Middle frontal gyrus (tissue), 1 donor: ENCODE measurements around the gene NUP210L.

Source experiments
- DNase-seq: peaks from one replicate; pipeline ENCODE4 v3.0.0-alpha.2; 2015; ENCODE audit warnings: low spot score; ENCODE audit errors: extremely low spot score

Gene NUP210L

DNA sequence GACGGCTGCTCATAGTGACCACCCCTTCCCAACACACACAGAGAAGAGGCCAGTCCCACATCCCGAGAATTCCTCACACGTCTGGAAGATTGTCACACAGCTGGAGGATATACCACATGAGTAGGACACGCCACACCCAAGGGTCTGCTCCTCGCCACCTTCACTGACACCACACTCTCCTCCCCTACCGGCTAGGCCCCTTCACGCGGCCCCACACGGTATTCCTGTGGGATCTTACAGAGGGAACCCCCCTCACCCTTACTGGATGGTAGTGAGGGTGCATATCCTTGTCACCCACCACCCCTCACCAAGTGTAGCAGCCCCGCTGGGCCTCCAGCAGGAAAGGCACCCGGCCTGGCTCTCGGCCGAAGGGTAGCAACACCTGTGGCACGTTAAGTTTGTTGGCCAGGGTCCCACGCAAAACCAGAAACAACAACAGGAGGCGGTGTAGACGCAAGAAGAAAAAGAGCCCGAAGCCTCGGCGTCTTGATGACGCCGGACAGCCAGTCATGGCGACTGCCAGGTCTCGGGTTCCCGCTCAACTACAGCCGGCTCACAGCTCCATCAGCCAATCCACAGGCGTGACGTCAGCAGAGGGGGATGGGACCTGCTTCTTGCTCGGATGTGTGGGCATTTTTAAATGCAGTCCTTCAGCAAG is at the start of gene NUP210L:
Gene NUP210L (minus strand): TSS at position 540 of the 658 bp plus-strand sequence.
- DNase-seq: no peak

- no peak for DNase-seq
These were observed 44.6 kb upstream of the NUP210L start for GRCh38 chr1:154199563-154199879.

GRCh38 chr1:154198756-154199562 is 44.1 kb upstream of the NUP210L start:
- no peak for DNase-seq

- DNase-seq: no peak
These were observed 38.9 kb upstream of the NUP210L start for GRCh38 chr1:154193821-154194220.

- no peak for DNase-seq
These were observed 37.6 kb upstream of the NUP210L start for GRCh38 chr1:154192476-154192875.

DNA sequence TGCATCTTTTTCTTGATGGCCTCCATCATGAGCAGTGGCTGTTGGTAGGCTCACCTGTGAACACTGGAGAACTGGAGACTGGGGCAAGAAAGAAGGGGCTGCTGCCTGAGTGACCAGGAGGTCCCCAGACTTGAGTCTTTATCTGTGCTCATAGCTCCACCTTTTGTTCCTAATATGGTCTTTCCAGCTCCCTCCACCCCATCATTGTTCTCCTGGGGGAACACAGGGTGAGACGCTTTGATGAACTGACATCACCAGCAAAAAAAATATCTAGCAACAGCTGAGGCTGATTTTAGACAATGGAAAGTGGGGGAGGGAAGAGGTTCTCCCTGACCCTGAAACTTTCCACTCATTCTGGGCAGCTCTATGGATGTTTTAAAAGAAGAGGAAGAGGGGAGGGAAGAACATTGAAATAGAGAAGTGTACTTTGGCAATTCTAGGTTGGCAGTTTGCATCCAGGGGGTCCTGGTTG is 37.2 kb upstream of the NUP210L start, which contains the start of gene TPM3:
Gene TPM3 (minus strand): TSS at position 111 of the 472 bp plus-strand sequence. CDS start 82 bp downstream, at position 29.
- DNase-seq: no peak

DNA sequence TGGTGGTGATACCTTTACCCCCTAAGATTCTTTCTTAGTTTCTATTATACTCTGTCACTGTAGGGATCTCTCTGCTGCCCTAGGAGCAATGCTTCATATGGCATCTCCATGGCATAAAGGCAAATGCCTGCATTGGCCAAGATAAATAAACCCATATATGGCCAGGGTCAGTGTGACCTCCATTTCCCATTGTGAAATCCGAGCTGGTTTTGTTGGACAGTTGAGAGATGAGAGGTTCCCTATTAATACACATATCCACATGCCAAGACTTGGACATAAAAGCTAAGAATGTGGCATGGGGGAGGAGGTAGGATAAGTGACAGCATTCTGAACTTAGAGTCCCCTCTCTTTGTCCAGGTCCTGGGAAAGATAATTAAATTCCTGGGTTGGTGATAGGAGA is 35.7 kb upstream of the NUP210L start:
- DNase-seq: no peak

- no peak for DNase-seq
These were observed 32.1 kb upstream of the NUP210L start for GRCh38 chr1:154186852-154187501.

DNA sequence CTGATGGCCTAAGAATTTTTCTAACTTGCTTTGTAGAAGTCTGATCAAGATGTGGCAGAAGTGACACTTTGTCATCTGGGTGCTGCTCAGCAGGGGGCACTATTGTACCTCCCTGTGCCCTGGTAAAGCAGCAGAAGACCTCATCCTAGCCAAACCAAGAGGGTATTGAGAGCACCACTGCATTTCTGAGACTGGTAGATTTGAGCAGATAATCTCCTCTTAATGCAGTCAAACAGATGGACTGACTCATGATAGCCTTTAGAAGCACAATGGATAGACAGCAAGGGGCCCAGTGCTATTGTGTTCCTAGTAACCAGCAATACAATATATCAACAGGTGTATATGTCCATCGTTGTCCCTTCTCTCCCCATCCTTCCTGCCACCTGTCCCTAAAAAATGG is 31.3 kb upstream of the NUP210L start:
- DNase-seq: no peak

GRCh38 chr1:154183046-154183915 is 28.4 kb upstream of the NUP210L start:
- peak; percentile 90 for DNase-seq

GRCh38 chr1:154182344-154183045 is 27.6 kb upstream of the NUP210L start:
- no peak for DNase-seq

GRCh38 chr1:154181944-154182343 is 27.1 kb upstream of the NUP210L start:
- DNase-seq: no peak

DNA sequence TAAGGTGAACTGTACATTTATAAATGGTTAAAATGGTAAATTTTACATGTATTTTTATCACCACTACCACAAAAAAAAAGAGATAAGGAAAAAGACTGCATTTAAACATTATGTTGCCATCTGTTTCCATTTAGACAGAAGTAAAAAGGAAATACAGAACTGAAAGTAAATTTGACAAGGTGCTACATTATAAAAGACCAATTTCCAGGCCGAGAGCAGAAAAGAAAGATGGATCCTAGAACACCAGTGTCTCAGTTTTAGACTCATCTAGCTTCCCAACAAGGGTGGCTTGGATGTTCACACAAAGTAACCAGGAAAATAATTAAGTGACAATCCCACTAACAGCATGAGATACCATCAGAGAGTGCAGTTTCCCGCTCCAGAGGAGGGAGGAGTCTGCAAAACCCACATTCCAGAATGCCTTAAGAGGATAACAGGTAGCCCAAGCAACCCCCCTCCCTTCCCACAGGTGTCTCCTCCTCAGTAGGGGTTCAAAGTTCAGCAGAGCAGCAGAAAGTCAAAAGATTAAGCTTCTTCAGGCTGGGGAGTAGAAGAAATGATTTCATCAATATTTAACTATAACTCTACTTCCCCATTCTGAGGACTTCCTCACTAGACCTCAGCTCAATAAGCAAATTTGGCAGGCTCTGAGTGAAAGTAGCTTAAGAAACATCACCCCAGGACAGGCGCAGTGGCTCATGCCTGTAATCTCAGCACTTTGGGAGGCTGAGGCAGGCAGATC is 25.2 kb upstream of the NUP210L start:
- DNase-seq: no peak

DNA sequence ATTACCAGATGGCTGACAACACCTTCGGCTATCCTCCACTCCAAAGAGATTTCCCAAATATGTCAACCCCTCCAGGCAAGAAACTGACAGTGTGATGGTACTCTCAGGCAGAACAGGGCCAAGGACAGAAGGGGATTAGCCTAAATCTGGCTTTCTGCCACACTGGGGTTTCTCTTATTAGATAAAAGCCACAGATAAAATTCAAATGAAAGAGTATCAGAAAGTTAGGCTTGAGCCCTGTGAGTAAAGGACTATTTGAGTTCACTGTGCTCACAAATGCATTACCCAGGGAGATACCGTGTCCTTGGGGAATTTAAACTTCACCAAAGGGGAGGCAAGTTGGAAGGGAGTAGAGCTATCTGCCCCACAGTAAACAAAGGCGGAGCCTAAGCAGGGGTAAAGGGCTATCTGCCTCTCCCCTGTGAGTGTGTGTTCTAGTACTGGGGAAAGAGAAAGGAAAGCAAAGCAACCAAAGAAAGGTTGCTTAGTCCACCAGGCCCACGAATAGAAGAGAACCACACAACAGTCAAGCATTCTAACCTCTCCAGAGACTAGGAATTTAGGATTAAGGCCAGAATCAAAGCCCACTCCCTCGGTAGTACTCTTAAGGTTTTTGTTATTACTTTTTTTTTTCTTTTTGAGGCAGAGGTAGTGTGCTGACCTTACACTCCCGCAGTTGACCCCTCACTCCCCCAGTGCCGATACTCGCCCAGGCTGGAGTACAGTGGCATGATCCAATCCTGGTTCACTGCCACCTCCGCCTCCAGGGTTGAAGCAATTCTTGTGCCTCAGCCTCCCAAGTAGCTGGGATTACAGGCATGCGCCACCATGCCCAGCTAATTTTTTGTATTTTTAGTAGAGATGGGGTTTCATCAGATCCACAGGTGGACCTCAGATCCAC is 24.3 kb upstream of the NUP210L start:
- DNase-seq: no peak

DNA sequence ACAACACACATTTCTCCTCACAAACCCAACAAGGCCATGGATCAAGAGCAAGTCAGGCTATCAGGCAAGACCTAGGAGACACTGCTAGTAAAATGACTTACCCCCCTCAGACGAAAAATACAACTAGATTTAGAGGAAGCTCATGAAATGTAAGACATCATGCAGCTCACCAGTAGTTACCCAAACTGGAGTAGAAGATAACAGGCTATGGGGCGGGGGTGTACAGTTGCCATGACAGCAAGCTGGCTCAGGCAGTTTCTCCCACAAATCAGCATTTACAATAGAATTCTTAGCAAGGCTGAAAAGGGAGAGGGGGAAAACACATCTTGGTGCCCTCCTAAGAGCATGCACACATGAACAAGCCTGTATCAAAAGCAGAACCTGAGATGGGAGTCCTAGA is 23.1 kb upstream of the NUP210L start:
- DNase-seq: no peak

- DNase-seq: peak; percentile 53
These were observed 21.5 kb upstream of the NUP210L start for GRCh38 chr1:154176337-154176736.

- no peak for DNase-seq
These were observed 19.8 kb upstream of the NUP210L start for GRCh38 chr1:154174654-154175053.

- no peak for DNase-seq
These were observed 17.0 kb upstream of the NUP210L start for GRCh38 chr1:154171880-154172279.

DNA sequence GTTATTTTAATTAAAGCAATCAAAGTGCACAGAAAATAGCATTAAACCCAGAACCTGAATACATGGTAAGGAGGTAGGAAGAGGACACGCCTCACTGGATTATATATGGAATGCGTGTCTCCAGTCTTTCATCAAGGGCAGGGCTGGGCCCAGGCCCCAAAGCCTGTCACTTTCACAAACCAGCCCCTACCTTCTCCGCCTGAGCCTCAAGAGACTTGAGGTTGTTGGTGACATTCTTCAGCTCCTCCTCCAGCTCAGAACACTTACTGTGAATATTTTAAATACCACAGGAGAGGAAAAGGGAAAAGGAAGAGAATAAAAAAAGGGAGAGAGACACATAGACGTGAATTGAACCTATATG is 16.3 kb upstream of the NUP210L start:
- no peak for DNase-seq
